Trophoblast cell (in vitro differentiated cells and primary cell): ENCODE data around the gene PREX1.

ENCODE experiments used
- DNase-seq, 2 donors: peaks; one replicate each; pipeline ENCODE4 v3.0.0-alpha.2; 2016
- H2AFZ ChIP-seq: 2 replicates; pipeline ENCODE4 v1.6.1; 2013; ENCODE audit warnings: low read length, moderate library complexity, mild to moderate bottlenecking; ENCODE audit not compliant: insufficient read depth, poor library complexity
- H2AK5ac ChIP-seq: 2 replicates; pipeline ENCODE4 v1.6.1; 2013; ENCODE audit warnings: mild to moderate bottlenecking, low read length
- H2BK120ac ChIP-seq: 2 replicates; pipeline ENCODE4 v1.6.1; 2013; ENCODE audit warnings: low read length, mild to moderate bottlenecking, moderate library complexity; ENCODE audit not compliant: insufficient read depth, poor library complexity
- H2BK12ac ChIP-seq: 2 replicates; pipeline ENCODE4 v1.6.1; 2013; ENCODE audit warnings: mild to moderate bottlenecking, low read length, moderate library complexity
- H2BK5ac ChIP-seq: 2 replicates; pipeline ENCODE4 v1.6.1; 2013; ENCODE audit warnings: low read length, low read depth, moderate library complexity, mild to moderate bottlenecking; ENCODE audit not compliant: poor library complexity
- H3K14ac ChIP-seq: 2 replicates; pipeline ENCODE4 v1.6.1; 2013; ENCODE audit warnings: mild to moderate bottlenecking, low read length
- H3K18ac ChIP-seq: 2 replicates; pipeline ENCODE4 v1.6.1; 2013; ENCODE audit warnings: mild to moderate bottlenecking, low read length
- H3K23ac ChIP-seq: 2 replicates; pipeline ENCODE4 v1.6.1; 2013; ENCODE audit warnings: low read length
- H3K27ac ChIP-seq: 2 replicates; pipeline ENCODE4 v1.5.1; 2013; ENCODE audit warnings: low read depth, mild to moderate bottlenecking, inconsistent platforms, low read length, moderate library complexity
- H3K27me3 ChIP-seq: 2 replicates; pipeline ENCODE4 v1.6.1; 2013; ENCODE audit warnings: inconsistent platforms, mild to moderate bottlenecking, low read length, moderate library complexity; ENCODE audit not compliant: insufficient read depth
- H3K36me3 ChIP-seq, 2 experiments: 1 replicate in 1 of 2; 2 replicates in 1 of 2; pipeline ENCODE4 v1.6.1; 2013; ENCODE audit warnings: low read length in 2 of 2, mild to moderate bottlenecking in 2 of 2, moderate library complexity in 1 of 2; ENCODE audit not compliant: insufficient read depth in 2 of 2, control insufficient read depth in 1 of 2
- H3K4ac ChIP-seq: 2 replicates; pipeline ENCODE4 v1.6.1; 2013; ENCODE audit warnings: low read depth, mild to moderate bottlenecking, low read length, moderate library complexity
- H3K4me1 ChIP-seq, 2 experiments: 1 replicate in 1 of 2; 2 replicates in 1 of 2; pipeline ENCODE4 v1.6.1; 2013; ENCODE audit warnings: low read length in 2 of 2, mild to moderate bottlenecking in 2 of 2, moderate library complexity in 1 of 2; ENCODE audit not compliant: insufficient read depth in 2 of 2, control insufficient read depth in 1 of 2
- H3K4me2 ChIP-seq: 2 replicates; pipeline ENCODE4 v1.6.1; 2013; ENCODE audit warnings: inconsistent platforms, mild to moderate bottlenecking, low read length, moderate library complexity
- H3K4me3 ChIP-seq: 2 replicates; pipeline ENCODE4 v1.5.1; 2013; ENCODE audit warnings: mild to moderate bottlenecking, low read depth, low read length, inconsistent platforms
- H3K79me1 ChIP-seq: one replicate; pipeline ENCODE4 v1.6.1; 2013; ENCODE audit warnings: low read length
- H3K79me2 ChIP-seq: 2 replicates; pipeline ENCODE4 v1.6.1; 2013; ENCODE audit warnings: low read length, mild to moderate bottlenecking; ENCODE audit not compliant: control insufficient read depth, insufficient read depth, poor library complexity
- H3K9ac ChIP-seq: 2 replicates; pipeline ENCODE4 v1.6.1; 2013; ENCODE audit warnings: mild to moderate bottlenecking, low read length
- H3K9me3 ChIP-seq: 2 replicates; pipeline ENCODE4 v1.6.1; 2013; ENCODE audit warnings: low read depth, mild to moderate bottlenecking, control low read depth, inconsistent platforms, low read length; ENCODE audit not compliant: insufficient read depth
- H4K12ac ChIP-seq: 2 replicates; pipeline ENCODE4 v1.6.1; 2013; ENCODE audit warnings: low read depth, mild to moderate bottlenecking, low read length, moderate library complexity
- H4K8ac ChIP-seq: 2 replicates; pipeline ENCODE4 v1.6.1; 2013; ENCODE audit warnings: low read depth, mild to moderate bottlenecking, low read length, moderate library complexity
- H4K91ac ChIP-seq: one replicate; pipeline ENCODE4 v1.6.1; 2013; ENCODE audit warnings: low read depth, mild to moderate bottlenecking, low read length, moderate library complexity
- WGBS: extraction: QIAGEN DNeasy Blood & Tissue Kit; methylation state at CpG from one replicate; pipeline ENCODE4 v1.1.7; 2013; ENCODE audit warnings: missing lambda C conversion rate; ENCODE audit not compliant: insufficient read length, insufficient coverage; ENCODE audit errors: extremely low coverage; 5-methylcytosine and 5-hydroxymethylcytosine counted together

PREX1 gene

DNA sequence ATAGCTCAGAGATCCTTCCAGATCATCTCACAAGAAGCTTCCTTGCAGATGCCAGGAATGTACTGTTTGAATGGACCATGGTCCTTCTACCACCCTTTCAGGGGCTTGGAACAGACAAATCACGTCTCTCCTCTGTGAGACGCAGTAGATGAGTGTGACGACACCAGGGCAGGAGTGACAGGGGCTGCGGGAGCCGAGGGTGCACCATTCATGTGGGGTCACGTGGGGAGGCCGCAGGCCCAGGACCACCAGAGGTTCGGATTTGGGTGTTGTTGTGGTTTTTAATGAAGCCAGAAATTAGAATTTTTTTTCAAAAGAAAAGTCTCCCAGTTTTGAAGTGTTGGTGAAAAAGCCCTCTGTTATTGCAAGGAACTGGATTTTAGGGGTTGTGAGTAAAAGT, 79.2 kb downstream of the PREX1 start:
- Histone ChIP-seq H3K4ac (no peak overlapping the region), H3K23ac (no peak overlapping the region), H2BK5ac (no peak overlapping the region), H3K27me3 (no peaks in the 10 kb centered on the region), H2BK12ac (no peak overlapping the region), H4K12ac (no peak overlapping the region), H2AK5ac (no peak overlapping the region), H3K18ac (no peak overlapping the region), H3K4me1 (peaks cover 0 to 4% of the 10 kb centered on the region in 2 experiments), H3K9ac (no peak overlapping the region), H3K4me3 (no peak overlapping the region), H3K79me2 (no peaks in the 10 kb centered on the region), H4K8ac (no peak overlapping the region), H3K9me3 (peaks cover 4% of the 10 kb centered on the region), H3K14ac (no peak overlapping the region), H4K91ac (no peak overlapping the region), H3K27ac (no peak overlapping the region), H2BK120ac (no peak overlapping the region), H3K36me3 (no peaks in the 10 kb centered on the region), H3K79me1 (no peaks in the 10 kb centered on the region), H2AFZ (no peak overlapping the region), H3K4me2 (no peak overlapping the region)
- WGBS = no CpG with 5 or more reads among the region's 8 CpGs
- no peak for DNase-seq

DNA sequence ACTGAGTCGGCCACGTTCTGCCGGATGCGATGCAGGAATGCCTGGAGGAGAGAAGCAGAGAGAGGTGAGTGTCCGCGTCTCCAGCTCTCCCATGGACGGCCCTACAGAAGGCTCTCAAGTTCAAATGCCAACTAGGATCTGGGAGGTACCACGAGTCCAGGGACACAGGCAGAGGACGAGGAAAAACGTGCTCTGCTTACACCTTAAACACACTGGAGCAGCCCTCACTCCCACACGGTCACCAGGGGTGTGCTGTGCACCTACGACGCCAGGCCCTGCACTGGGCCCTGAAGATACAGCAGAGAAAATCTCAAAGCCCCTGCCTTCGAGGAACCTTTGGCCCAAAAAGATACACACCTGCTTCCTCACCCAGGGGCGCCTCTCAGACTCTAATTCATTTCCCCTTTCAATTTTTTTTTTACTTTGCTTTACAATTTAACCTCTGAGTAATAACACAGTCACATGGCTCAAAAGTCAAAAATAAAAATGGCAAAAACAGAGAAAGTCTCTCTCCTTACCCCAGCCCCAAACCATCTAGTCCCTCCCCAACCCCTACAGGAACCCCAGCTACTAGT, 79.9 kb downstream of the PREX1 start:
- no CpG with 5 or more reads among the region's 15 CpGs for WGBS
- H4K91ac ChIP-seq = no peak overlapping the region

DNA sequence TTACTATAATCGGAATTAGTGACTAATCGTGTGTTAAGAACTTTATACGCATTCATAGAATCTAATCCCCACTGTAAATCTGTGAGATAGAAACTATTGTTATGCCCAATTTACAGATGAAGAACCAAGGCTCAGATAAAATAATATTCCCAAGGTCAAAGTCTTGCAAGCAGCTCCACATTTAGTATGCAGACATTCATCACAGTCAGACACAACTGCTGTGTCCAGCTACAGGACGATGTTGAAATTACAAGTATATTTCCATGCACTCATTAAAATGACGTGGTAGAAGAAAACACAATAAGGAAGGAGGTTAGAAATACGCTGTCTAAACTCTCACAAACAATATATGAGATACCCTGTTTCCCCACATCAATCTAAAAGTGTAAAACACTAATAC, 82.5 kb downstream of the PREX1 start:
- Histone ChIP-seq H4K91ac (no peak overlapping the region), H3K4me1 (no peaks in the 10 kb centered on the region), H3K18ac (no peak overlapping the region), H3K23ac (no peak overlapping the region), H4K12ac (no peak overlapping the region), H2BK5ac (no peak overlapping the region), H3K4me3 (no peak overlapping the region), H2AK5ac (no peak overlapping the region), H2BK120ac (no peak overlapping the region), H3K14ac (no peak overlapping the region), H3K36me3 (no peaks in the 10 kb centered on the region), H3K79me1 (no peaks in the 10 kb centered on the region), H3K4me2 (no peak overlapping the region), H2AFZ (no peak overlapping the region), H3K27ac (no peak overlapping the region), H3K9ac (no peak overlapping the region), H2BK12ac (no peak overlapping the region), H4K8ac (no peak overlapping the region), H3K79me2 (no peaks in the 10 kb centered on the region), H3K9me3 (peaks cover 1% of the 10 kb centered on the region), H3K4ac (no peak overlapping the region), H3K27me3 (no peaks in the 10 kb centered on the region)
- WGBS = no CpG with 5 or more reads among the region's 6 CpGs
- DNase-seq = no peak

More for the DNA sequence above, 79.9 kb downstream of the PREX1 start:
- no peaks in the 10 kb centered on the region for H3K36me3 ChIP-seq
- H3K79me1 ChIP-seq = no peaks in the 10 kb centered on the region
- no peak overlapping the region for H3K9ac ChIP-seq
- no peak overlapping the region for H4K8ac ChIP-seq
- no peak overlapping the region for H3K18ac ChIP-seq
- H3K4me2 ChIP-seq = no peak overlapping the region
- no peak overlapping the region for H2BK12ac ChIP-seq
- peaks cover 4% of the 10 kb centered on the region for H3K9me3 ChIP-seq
- H2AK5ac ChIP-seq = no peak overlapping the region
- H3K27me3 ChIP-seq = no peaks in the 10 kb centered on the region
- H3K4ac ChIP-seq = no peak overlapping the region
- H3K4me3 ChIP-seq = no peak overlapping the region
- H2BK120ac ChIP-seq = no peak overlapping the region
- H2BK5ac ChIP-seq = no peak overlapping the region
- H3K4me1 ChIP-seq = peaks cover 0 to 4% of the 10 kb centered on the region in 2 experiments
- H3K79me2 ChIP-seq = no peaks in the 10 kb centered on the region
- H2AFZ ChIP-seq = no peak overlapping the region
- H4K12ac ChIP-seq = no peak overlapping the region
- DNase-seq = no peak
- H3K14ac ChIP-seq = no peak overlapping the region
- no peak overlapping the region for H3K23ac ChIP-seq
- H3K27ac ChIP-seq = no peak overlapping the region

DNA sequence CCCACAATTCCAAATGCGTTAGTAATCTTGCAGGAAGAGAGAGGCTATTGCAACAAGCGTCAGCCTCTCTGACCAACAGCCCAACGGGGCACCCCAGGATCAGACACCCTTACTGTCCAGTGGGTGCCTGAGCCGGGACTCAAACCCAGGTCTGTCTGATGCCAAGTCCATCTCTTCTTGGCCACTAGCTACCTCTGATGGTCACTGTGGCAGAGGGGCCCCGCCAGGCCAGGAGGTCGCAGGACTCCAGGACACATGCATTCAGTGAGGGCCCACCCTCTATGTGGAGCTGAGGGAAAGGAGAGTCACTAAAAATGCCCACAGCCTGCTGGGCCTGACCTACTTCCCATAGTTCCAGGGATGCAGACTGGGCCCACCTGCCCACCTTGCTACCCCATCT, 83.3 kb downstream of the PREX1 start:
- no peak overlapping the region for H3K4ac ChIP-seq
- H3K18ac ChIP-seq = no peak overlapping the region
- no CpG with 5 or more reads among the region's 6 CpGs for WGBS
- no peak overlapping the region for H4K8ac ChIP-seq
- H3K27me3 ChIP-seq = no peaks in the 10 kb centered on the region
- no peak overlapping the region for H4K12ac ChIP-seq
- H4K91ac ChIP-seq = no peak overlapping the region
- no peaks in the 10 kb centered on the region for H3K4me1 ChIP-seq
- H3K4me3 ChIP-seq = no peak overlapping the region
- H3K79me1 ChIP-seq = no peaks in the 10 kb centered on the region
- no peak overlapping the region for H2BK120ac ChIP-seq
- H2BK12ac ChIP-seq = no peak overlapping the region
- H3K4me2 ChIP-seq = no peak overlapping the region
- H3K79me2 ChIP-seq = no peaks in the 10 kb centered on the region
- H3K9ac ChIP-seq = no peak overlapping the region
- H3K14ac ChIP-seq = no peak overlapping the region
- no peaks in the 10 kb centered on the region for H3K36me3 ChIP-seq
- H2BK5ac ChIP-seq = no peak overlapping the region
- no peak overlapping the region for H3K27ac ChIP-seq
- no peak overlapping the region for H2AK5ac ChIP-seq
- peaks cover 1% of the 10 kb centered on the region for H3K9me3 ChIP-seq
- no peak overlapping the region for H2AFZ ChIP-seq
- no peak overlapping the region for H3K23ac ChIP-seq
- DNase-seq = no peak
